CD1c-positive myeloid dendritic cell (primary cell): ENCODE results near the gene CCN5.

Source experiments
- DNase-seq: peaks from one replicate; pipeline ENCODE4 v3.0.0-alpha.2; 2016; ENCODE audit errors: extremely low spot score

CCN5 gene

GRCh38 chr20:44716309-44717106 is 1.3 kb downstream of the CCN5 start:
- no peak for DNase-seq

GRCh38 chr20:44717986-44718385 is 2.8 kb downstream of the CCN5 start:
- no peak for DNase-seq

GRCh38 chr20:44719841-44720240 is 4.7 kb downstream of the CCN5 start:
- DNase-seq = no peak

- no peak for DNase-seq
Observed at GRCh38 chr20:44720621-44720996, 5.4 kb downstream of the CCN5 start.

GRCh38 chr20:44720997-44721784 is 6.0 kb downstream of the CCN5 start:
- no peak for DNase-seq

- no peak for DNase-seq
Observed at GRCh38 chr20:44721785-44722054, 6.6 kb downstream of the CCN5 start.

- no peak for DNase-seq
Observed at GRCh38 chr20:44722990-44723389, 7.8 kb downstream of the CCN5 start.

- no peak for DNase-seq
Observed at GRCh38 chr20:44723391-44723790, 8.2 kb downstream of the CCN5 start.

- no peak for DNase-seq
Observed at GRCh38 chr20:44723798-44724362, 8.7 kb downstream of the CCN5 start.

GRCh38 chr20:44724423-44725091 is 9.4 kb downstream of the CCN5 start:
- DNase-seq = no peak

GRCh38 chr20:44725837-44726236 is 10.7 kb downstream of the CCN5 start:
- no peak for DNase-seq

GRCh38 chr20:44727039-44727438 is 11.9 kb downstream of the CCN5 start:
- no peak for DNase-seq

GRCh38 chr20:44727651-44728050 is 12.5 kb downstream of the CCN5 start:
- DNase-seq = no peak

- no peak for DNase-seq
Observed at GRCh38 chr20:44728801-44729443, 13.8 kb downstream of the CCN5 start.

GRCh38 chr20:44730441-44730840 is 15.3 kb downstream of the CCN5 start:
- no peak for DNase-seq

- DNase-seq = no peak
Observed at GRCh38 chr20:44731657-44732056, 16.5 kb downstream of the CCN5 start.

GRCh38 chr20:44732327-44732726 is 17.2 kb downstream of the CCN5 start:
- DNase-seq = no peak

- peak; percentile 60 for DNase-seq
Observed at GRCh38 chr20:44733341-44734069, 18.3 kb downstream of the CCN5 start.

- no peak for DNase-seq
Observed at GRCh38 chr20:44734938-44735337, 19.8 kb downstream of the CCN5 start.

- no peak for DNase-seq
Observed at GRCh38 chr20:44735816-44736169, 20.6 kb downstream of the CCN5 start.
